NCI-H526 treated with DMSO at 0.1 percent for 48 hours (cell line): ENCODE measurements around the gene AHNAK2.
"Not testable (repeated sequence)": the region's sequence is repeated elsewhere in the genome, so short reads cannot be mapped to it uniquely, and the experiment has no call there.

Experiments
- DNase-seq: peaks from one replicate; lab custom pipeline; 2025; lab: John Stamatoyannopoulos, UW

Gene AHNAK2

DNA sequence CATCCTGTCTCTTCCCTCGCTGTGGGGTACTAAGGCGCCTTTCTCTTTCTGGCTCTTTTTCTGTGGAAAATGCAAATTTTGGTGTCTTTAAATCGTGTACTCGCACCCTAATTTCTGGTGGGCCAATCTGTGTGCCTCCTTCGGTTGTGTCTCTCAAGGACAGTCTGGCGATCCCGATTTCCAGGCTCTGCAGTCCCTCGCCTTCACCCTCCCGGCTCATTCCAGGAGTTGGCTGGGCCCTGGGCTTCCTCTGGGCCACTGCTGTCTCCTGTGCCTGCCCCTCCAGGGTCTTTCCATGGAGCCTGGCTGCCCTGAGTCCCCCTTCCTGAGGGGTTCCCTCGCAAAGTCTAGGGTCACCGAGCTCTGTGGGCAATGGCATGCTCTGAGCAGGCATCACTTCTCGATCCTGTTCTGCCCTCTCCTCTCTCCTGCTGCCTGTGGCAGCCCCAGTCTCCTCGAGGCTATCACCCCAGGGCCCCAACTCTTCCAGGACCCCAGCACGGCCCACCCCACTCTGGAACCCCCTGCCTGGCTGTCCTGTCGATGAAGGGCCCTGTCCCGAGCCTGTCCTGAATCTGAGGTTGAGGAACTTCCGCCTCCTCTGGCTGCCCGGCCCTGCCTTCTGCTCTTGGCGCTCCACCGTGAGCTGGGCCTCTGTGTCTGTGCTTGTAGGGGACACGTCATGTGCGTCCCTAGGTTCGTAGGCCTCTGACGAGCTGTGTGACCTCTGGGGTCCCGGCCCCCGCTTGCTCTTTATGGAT, 24.1 kb downstream of the AHNAK2 start:
- DNase-seq: no peak

DNA sequence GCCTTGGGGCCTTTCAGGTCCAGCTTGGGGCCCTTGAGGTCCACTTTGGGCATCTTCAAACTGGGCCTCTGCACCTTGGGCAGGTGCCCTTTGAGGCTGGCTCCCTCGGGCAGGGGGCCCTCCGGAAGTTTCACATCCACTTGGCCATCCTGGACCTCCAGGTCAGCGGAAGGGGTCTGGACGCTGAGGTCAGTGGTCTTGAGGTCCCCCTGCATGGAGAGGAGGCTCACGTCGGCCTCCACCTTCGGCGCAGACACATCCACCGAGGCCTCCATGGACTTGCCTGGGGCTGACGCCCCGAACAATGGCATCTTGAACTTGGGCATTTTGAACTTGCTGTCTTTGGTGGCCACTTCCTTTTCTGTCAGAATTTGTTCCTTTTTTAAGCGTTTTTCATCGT, 25.1 kb downstream of the AHNAK2 start:
- DNase-seq: no peak

DNA sequence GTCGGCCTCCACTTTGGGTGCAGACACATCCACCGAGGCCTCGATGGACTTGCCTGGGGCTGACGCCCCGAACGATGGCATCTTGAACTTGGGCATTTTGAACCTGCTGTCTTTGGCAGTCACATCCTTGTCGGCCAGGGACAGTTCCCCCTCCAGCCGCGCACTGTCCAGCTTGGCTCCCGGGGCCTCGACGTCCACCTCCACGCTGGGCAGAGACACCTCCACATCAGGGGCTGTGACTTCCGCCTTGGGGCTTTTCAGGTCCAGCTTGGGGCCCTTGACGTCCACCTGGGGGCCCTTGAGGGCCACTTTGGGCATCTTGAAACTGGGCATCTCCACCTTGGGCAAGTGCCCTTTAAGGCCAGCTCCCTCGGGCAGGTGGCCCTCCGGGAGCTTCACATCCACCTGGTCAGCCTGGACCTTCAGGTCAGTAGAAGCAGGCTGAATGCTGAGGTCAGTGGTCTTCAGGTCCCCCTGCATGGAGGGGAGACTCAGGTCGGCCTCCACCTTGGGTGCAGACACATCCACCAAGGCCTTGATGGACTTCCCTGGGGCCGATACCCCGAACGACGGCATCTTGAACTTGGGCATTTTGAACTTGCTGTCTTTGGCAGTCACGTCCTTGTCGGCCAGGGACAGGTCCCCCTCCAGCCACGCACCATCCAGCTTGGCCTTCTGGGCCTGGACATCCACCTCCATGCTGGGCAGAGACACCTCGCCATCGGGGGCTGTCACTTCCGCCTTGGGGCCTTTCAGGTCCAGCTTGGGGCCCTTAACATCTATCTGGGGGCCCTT, 26.1 kb downstream of the AHNAK2 start:
- DNase-seq: not testable (repeated sequence)

DNA sequence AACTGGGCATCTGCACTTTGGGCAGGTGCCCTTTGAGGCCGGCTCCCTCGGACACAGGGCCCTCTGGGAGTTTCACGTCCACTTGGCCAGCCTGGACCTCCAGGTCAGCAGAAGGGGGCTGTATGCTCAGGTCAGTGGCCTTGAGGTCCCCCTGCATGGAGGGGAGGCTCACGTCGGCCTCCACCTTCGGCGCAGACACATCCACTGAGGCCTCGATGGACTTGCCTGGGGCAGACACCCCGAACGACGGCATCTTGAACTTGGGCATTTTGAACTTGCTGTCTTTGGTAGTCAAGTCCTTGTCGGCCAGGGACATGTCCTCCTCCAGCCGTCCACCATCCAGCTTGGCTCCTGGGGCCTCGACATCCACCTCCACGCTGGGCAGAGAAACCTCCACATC, 27.5 kb downstream of the AHNAK2 start:
- not testable (repeated sequence) for DNase-seq

DNA sequence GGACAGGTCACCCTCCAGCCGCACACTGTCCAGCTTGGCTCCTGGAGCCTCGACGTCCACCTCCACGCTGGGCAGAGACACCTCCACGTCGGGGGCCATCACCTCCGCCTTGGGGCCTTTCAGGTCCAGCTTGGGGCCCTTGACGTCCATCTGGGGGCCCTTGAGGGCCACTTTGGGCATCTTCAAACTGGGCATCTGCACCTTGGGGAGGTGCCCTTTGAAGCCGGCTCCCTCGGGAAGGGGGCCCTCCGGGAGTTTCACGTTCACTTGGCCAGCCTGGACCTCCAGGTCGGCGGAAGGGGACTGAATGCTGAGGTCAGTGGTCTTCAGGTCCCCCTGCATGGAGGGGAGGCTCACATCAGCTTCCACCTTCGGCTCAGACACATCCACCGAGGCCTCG, 28.2 kb downstream of the AHNAK2 start:
- DNase-seq: no peak

DNA sequence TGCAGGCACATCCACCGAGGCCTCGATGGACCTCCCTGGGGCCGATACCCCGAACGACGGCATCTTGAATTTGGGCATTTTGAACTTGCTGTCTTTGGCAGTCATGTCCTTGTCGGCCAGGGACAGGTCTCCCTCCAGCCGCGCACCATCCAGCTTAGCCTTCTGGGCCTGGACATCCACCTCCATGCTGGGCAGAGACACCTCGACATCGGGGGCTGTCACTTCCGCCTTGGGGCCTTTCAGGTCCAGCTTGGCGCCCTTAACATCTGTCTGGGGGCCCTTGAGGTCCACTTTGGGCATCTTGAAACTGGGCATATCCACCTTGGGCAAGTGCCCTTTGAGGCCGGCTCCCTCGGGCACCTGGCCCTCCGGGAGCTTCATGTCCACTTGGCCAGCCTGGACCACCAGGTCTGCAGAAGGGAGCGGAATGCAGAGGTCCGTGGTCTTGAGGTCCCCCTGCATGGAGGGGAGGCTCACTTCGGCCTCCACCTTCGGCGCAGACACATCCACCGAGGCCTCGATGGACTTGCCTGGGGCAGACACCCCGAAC, 28.7 kb downstream of the AHNAK2 start:
- not testable (repeated sequence) for DNase-seq

DNA sequence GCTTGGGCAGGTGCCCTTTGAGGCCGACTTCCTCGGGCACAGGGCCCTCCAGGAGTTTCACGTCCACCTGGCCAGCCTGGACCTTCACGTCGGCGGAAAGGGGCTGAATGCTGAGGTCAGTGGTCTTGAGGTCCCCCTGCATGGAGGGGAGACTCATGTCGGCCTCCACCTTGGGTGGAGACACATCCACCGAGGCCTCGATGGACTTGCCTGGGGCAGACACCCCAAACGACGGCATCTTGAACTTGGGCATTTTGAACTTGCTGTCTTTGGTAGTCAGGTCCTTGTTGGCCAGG, 29.5 kb downstream of the AHNAK2 start:
- no peak for DNase-seq

DNA sequence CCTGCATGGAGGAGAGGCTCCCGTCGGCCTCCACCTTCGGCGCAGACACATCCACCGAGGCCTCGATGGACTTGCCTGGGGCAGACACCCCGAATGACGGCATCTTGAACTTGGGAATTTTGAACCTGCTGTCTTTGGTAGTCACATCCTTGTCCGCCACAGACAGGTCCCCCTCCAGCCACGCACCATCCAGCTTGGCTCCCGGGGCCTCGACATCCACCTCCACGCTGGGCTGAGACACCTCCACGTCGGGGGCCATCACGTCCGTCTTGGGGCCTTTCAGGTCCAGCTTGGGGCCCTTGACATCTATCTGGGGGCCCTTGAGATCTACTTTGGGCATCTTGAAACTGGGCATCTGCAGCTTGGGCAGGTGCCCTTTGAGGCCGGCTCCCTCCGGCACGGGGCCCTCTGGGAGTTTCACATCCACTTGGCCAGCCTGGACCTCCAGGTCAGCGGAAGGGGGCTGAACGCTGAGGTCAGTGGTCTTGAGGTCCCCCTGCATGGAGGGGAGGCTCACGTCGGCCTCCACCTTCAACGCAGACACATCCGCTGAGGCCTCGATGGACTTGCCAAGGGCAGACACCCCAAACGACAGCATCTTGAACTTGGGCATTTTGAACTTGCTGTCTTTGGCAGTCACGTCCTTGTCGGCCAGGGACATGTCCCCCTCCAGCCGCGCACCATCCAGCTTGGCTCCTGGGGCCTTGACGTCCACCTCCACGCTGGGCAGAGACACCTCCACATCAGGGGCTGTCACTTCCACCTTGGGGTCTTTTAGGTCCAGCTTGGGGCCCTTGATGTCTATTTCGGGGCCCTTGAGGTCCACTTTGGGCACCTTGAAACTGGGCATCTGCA, 30.1 kb downstream of the AHNAK2 start:
- DNase-seq: not testable (repeated sequence)

DNA sequence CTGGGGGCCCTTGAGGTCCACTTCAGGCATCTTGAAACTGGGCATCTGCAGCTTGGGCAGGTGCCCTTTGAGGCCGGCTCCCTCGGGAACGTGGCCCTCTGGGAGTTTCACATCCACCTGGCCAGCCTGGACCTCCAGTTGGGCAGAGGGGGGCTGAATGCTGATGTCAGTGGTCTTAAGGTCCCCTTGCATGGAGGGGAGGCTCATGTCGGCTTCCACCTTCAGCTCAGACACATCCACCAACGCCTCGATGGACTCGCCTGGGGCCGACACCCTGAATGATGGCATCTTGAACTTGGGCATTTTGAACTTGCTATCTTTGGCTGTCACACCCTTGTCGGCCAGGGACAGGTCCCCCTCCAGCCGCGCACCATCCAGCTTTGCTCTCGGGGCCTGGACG, 31.0 kb downstream of the AHNAK2 start:
- not testable (repeated sequence) for DNase-seq

DNA sequence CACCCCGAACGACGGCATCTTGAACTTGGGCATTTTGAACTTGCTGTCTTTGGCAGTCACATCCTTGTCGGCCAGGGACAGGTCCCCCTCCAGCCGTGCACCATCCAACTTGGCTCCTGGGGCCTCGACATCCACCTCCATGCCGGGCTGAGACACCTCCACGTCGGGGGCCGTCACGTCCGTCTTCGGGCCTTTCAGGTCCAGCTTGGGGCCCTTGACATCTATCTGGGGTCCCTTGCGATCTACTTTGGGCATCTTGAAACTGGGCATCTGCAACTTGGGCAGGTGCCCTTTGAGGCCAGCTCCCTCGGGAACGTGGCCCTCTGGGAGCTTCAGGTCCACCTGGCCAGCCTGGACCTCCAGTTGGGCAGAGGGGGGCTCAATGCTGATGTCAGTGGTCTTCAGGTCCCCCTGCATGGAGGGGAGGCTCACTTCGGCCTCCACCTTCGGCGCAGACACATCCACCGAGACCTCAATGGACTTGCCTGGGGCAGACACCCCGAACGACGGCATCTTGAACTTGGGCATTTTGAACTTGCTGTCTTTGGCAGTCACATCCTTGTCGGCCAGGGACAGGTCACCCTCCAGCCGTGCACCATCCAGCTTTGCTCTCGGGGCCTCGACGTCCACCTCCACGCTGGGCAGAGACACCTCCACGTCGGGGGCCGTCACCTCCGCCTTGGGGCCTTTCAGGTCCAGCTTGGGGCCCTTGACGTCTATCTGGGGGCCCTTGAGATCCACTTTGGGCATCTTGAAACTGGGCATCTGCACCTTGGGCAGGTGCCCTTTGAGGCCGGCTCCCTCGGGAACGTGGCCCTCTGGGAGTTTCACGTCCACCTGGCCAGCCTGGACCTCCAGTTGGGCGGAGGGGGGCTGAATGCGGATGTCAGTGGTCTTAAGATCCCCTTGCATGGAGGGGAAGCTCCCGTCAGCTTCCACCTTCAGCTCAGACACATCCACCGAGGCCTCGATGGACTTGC, 31.9 kb downstream of the AHNAK2 start:
- not testable (repeated sequence) for DNase-seq

DNA sequence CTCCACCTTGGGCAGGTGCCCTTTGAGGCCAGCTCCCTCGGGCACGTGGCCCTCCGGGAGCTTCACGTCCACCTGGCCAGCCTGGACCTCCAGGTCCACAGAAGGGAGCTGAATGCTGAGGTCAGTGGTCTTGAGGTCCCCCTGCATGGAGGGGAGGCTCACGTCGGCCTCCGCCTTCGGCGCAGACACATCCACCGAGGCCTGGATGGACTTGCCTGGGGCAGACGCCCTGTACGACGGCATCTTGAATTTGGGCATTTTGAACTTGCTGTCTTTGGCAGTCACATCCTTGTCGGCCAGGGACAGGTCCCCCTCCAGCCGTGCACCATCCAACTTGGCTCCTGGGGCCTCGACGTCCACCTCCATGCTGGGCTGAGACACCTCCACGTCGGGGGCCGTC, 32.9 kb downstream of the AHNAK2 start:
- DNase-seq: not testable (repeated sequence)

DNA sequence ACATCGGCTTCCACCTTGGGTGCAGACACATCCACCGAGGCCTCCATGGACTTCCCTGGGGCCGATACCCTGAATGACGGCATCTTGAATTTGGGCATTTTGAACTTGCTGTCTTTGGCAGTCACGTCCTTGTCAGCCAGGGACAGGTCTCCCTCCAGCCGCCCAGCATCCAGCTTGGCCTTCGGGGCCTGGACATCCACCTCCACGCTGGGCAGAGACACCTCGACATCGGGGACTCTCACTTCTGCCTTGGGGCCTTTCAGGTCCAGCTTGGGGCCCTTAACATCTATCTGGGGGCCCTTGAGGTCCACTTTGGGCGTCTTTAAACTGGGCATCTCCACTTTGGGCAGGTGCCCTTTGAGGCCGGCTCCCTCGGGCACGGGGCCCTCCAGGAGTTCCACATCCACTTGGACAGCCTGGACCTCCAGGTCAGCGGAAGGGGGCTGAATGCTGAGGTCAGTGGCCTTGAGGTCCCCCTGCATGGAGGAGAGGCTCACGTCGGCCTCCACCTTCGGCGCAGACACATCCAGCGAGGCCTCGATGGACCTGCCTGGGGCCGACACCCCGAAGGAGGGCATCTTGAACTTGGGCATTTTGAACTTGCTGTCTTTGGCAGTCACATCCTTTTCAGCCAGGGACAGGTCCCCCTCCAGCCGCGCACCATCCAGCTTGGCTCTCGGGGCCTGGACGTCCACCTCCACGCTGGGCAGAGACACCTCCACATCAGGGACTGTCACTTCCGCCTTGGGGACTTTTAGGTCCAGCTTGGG, 33.6 kb downstream of the AHNAK2 start:
- not testable (repeated sequence) for DNase-seq

DNA sequence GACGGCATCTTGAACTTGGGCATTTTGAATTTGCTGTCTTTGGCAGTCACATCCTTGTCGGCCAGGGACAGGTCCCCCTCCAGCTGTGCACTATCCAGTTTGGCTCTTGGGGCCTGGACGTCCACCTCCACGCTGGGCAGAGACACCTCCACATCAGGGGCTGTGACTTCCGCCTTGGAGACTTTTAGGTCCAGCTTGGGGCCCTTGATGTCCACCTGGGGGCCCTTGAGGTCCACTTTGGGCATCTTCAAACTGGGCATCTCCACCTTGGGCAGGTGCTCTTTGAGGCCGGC, 34.2 kb downstream of the AHNAK2 start:
- DNase-seq: not testable (repeated sequence)

DNA sequence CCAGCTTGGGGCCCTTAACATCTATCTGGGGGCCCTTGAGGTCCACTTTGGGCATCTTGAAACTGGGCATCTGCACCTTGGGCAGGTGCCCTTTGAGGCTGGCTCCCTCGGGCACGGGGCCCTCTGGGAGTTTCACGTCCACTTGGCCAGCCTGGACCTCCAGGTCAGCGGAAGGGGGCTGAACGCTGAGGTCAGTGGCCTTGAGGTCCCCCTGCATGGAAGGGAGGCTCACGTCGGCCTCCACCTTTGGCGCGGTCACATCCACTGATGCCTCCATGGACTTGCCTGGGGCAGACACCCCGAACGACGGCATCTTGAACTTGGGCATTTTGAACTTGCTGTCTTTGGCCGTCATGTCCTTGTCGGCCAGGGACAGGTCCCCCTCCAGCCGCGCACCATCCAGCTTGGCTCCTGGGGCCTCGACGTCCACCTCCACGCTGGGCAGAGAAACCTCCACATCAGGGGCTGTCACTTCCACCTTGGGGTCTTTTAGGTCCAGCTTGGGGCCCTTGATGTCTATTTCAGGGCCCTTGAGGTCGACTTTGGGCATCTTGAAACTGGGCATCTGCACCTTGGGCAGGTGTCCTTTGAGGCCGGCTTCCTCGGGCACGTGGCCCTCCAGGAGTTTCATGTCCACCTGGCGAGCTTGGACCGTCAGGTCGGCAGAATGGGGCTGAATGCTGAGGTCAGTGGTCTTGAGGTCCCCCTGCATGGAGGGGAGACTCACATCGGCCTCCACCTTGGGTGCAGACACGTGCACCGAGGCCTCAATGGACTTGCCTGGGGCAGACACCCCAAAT, 34.8 kb downstream of the AHNAK2 start:
- not testable (repeated sequence) for DNase-seq

DNA sequence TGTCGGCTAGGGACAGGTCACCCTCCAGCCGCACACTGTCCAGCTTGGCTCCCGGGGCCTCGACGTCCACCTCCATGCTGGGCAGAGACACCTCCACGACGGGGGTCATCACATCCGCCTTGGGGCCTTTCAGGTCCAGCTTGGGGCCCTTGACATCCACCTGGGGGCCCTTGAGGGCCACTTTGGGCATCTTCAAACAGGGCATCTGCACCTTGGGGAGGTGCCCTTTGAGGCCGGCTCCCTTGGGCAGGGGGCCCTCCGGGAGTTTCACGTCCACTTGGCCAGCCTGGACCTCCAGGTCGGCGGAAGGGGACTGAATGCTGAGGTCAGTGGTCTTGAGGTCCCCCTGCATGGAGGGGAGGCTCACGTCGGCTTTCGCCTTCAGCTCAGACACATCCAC, 35.6 kb downstream of the AHNAK2 start:
- no peak for DNase-seq

DNA sequence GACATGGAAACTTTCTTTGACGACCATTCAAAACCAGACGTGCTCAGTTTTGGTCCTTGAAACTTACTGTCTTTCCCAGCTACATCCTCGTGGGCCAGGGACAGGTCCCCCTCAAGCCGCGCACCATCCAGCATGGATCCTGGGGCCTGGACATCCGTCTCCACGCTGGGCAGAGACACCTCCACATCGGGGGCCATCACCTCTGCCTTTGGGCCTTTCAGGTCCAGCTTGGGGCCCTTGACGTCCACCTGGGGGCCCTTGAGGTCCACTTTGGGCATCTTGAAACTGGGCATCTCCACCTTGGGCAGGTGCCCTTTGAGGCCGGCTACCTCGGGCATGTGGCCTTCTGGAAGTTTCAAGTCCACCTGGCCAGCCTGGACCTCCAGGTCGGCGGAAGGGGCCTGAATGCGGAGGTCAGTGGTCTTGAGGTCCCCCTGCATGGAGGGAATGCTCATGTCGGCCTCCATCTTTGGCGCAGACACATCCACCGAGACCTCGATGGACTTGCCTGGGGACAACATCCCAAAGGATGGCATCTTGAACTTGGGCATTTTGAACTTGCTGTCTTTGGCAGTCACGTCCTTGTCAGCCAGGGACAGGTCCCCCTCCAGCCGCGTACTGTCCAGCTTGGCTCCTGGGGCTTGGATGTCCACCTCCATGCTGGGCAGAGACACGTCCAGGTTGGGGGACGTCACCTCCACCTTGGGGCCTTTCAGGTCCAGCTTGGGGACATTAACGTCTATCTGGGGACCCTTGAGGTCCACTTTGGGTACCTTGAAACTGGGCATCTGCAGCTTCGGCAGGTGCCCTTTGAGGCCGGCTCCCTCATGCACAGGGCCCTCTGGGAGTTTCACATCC, 36.4 kb downstream of the AHNAK2 start:
- no peak for DNase-seq

DNA sequence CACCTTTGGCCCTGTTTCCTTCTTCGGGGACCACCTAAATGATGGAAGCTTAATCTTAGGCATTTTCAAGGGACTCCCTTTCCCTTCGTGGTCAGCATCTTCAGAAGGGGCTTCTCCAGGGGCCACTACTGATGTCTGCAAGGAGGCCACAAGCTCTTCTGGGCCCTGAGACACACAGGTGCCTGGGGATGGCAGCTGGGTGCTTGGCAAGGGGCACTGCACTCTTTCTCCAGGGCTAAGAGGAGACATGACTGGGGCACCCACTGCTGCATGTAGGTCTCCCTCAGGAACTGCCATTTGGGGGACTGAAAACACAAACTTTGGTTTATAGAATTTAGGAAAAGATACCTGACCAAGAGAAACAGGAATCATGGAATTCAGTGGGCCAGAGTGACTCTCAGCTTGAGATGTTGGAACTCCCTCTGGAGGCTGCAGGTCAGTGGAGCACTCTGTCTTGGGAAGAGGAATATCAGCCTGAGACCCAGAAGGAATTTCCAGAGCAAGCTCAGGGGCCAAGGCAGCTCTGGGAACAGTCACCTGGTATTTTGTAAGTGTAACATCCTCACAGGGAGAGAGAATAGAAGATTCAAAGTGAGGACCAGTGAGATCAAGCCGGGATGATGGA, 37.5 kb downstream of the AHNAK2 start:
- DNase-seq: no peak

DNA sequence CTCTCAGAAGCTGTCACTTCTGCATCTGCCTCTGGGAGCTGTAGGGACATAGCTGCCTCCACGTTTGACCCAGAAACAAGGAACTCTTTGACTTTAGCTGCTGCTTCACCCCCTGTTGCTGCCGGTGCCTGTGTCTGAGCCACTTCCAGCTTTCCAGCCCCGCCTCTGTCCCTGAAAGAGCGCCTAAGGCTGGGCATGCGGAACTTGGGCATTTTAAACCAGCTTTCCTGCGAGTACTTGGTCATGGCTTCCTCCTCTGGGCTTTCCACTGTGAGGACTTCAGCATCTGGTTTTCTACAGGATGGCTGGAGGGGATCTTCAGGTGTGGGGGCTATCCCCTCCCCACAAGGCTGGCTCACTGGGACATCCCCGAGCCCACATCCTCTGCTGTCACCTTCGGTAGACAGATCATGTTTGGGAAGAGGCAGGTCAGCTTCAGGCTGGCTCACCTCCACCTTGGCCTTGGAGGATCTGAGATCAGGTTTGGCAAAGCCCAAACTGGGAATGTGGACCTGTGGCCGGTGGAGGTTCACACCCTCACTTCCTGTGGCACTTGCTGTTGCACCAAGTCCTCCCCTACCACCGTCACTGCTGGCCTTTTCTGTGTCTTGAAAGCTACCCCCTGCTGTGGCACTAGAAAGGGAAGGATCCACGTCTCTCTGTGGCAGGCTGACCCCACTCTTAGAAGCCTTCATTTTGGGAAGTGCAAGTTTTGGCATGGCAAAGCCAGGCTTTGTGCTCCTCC, 38.3 kb downstream of the AHNAK2 start:
- no peak for DNase-seq
